Heart left ventricle (tissue), 13 donors: ENCODE measurements around the gene CTNNA3.

Source experiments
- POLR2A ChIP-seq, 2 donors: fragments of 450-650 bp; IDR thresholded peaks; one replicate each; pipeline ENCODE4 v1.6.1; 2017; ENCODE audit warnings: antibody characterized with exemption in 2 of 2, mild to moderate bottlenecking in 2 of 2, moderate library complexity in 2 of 2
- TF ChIP-seq, protein P1 (sequence below), 12 donors: fragments of 200-600 bp; sonication (generic) in 4 of 12; IDR thresholded peaks; one replicate each; pipeline versions ENCODE4 v1.5.0 to v1.8.0; 2018 to 2022; ENCODE audit warnings: antibody characterized with exemption in 12 of 12, mild to moderate bottlenecking in 5 of 12
- donor health status: ischemic (EF 13 %, LVEDD 7.1; RV severe dilation, severe dysfunction).
- donor health status: DM: no; HTN: yes; CAD: no.
- donor health status: DM: no; HTN: no; CAD: no.
- donor health status: ischemic (EF 25% LVEDD 6.9; RV normal size, moderate dysfunction).
- donor health status: ischemic (EF 25% LVEDD 5.7; RV mildly dilated, moderate dysfunction).
- donor health status: ischemic (EF 35%, LVEDD 5.7; RV mildly dilated, moderate dysfunction).
- donor health status: nonischemic (EF 11% LVEDD 7.7; RV severe dilation, severe dysfunction).
- donor health status: DM: yes; HTN: yes; CAD: no.
- donor health status: PGD.
- donor health status: ischemic (EF 29% LVEDD 5.4; RV normal size, mild dysfunction).
- donor health status: nonischemic (EF 23%, LVEDD 6.1; RV moderate dilation, normal function).

DNA sequence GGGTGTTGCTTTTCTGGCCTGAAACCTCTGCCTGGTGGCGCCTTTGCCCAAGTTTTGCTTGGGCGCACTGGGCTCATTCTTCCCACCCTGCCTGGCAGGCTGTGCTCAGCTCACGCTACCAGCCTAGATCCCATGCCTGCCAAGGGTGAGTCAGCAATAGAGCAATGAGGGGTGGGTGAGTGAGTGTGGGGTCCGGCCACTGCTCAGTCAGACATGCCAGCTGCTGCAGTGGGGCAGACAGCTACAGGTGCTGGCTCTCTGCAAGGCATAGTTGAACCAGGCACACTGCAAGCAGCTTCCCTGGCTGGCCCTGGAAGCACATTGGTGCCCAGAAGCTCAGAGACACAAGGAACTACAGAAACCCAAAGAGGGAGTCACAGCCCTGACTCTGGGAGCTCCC lies 1451.0 kb downstream of the CTNNA3 start:
- TF ChIP-seq, protein P1, sequence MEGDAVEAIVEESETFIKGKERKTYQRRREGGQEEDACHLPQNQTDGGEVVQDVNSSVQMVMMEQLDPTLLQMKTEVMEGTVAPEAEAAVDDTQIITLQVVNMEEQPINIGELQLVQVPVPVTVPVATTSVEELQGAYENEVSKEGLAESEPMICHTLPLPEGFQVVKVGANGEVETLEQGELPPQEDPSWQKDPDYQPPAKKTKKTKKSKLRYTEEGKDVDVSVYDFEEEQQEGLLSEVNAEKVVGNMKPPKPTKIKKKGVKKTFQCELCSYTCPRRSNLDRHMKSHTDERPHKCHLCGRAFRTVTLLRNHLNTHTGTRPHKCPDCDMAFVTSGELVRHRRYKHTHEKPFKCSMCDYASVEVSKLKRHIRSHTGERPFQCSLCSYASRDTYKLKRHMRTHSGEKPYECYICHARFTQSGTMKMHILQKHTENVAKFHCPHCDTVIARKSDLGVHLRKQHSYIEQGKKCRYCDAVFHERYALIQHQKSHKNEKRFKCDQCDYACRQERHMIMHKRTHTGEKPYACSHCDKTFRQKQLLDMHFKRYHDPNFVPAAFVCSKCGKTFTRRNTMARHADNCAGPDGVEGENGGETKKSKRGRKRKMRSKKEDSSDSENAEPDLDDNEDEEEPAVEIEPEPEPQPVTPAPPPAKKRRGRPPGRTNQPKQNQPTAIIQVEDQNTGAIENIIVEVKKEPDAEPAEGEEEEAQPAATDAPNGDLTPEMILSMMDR (IDR thresholded peaks at IDR 0.05) = no peak
- TF ChIP-seq POLR2A (IDR thresholded peaks at IDR 0.05) = no peak
